ENCODE data around the gene ANKRD42.

Gene ANKRD42

DNA sequence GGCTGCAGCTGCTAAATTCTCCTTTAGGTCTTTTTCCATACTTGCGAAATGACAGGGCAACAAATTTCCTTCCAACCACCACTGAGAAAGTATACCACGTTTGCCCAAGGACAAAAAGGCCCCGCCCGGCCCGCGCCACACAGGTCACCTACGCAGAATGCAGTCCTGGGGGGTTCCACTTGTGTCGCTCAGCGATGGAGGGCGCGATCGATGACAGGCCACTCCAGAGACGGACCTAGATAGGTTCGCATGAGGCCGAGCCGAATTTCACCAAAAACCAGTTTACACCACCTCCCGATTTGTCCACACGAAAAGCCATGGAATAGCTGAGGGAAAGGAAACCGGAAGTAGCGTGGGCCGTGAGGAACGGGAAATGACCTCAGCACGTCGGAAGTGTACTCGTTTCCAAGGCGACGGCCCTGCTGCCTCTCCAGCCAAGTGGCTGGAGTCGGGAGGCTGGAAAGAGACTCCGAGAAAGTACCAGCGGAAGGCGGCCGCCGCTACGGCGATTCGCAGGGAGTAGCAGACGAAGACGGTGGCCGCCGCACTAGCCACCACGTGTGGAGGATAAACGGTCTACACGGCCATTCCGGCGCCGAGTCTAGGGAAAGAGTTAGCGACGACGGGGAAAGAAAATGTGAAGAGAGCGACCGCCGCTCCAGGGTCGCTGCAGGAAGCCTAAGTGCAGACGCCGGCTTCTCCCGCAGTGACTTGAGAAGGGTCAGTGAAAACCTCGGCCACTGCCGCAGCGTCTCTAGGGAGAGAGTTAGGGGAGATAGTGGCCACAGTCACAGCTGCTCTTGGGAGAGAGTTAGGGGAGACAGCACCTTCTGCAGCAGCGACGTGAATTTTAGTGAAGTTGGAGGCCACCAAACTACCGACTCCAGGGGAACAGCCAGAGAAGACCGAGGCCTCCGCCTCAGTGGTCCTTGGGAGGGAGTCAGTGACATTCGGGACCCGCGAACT is at the start of gene ANKRD42:
Gene ANKRD42, plus strand, starts transcription at position 398 of the 966 bp plus-strand sequence. CDS start 959 bp downstream, outside the sequence.
- peak within 1 kb of the TSS; percentile 94 for H3K4me3 ChIP-seq (ENCODE audit: low read length)
- no peaks in the 10 kb centered on the region for H4K20me1 ChIP-seq (ENCODE audit: insufficient read depth, low read length)
- peaks cover 20% of the 10 kb centered on the region for H3K79me2 ChIP-seq (ENCODE audit: low read length)
- no peaks in the 10 kb centered on the region for H3K9me2 ChIP-seq (replicated peaks; ENCODE audit: insufficient read depth, low read length)
- peak within 1 kb of the TSS; percentile 87 for H3K4me2 ChIP-seq (ENCODE audit: low read depth, low read length)
- H3K9me3 ChIP-seq (replicated peaks; ENCODE audit: insufficient read depth, low read length): no peaks in the 10 kb centered on the region
- peaks cover 13% of the 10 kb centered on the region for H3K4me1 ChIP-seq (ENCODE audit: low read length)
- peak within 1 kb of the TSS; percentile 87 for H2AFZ ChIP-seq (ENCODE audit: low read length)
- peaks cover 14% of the 10 kb centered on the region for H3F3A ChIP-seq (ENCODE audit: insufficient read depth, low read length)
- TF ChIP-seq, protein P1, sequence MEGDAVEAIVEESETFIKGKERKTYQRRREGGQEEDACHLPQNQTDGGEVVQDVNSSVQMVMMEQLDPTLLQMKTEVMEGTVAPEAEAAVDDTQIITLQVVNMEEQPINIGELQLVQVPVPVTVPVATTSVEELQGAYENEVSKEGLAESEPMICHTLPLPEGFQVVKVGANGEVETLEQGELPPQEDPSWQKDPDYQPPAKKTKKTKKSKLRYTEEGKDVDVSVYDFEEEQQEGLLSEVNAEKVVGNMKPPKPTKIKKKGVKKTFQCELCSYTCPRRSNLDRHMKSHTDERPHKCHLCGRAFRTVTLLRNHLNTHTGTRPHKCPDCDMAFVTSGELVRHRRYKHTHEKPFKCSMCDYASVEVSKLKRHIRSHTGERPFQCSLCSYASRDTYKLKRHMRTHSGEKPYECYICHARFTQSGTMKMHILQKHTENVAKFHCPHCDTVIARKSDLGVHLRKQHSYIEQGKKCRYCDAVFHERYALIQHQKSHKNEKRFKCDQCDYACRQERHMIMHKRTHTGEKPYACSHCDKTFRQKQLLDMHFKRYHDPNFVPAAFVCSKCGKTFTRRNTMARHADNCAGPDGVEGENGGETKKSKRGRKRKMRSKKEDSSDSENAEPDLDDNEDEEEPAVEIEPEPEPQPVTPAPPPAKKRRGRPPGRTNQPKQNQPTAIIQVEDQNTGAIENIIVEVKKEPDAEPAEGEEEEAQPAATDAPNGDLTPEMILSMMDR (IDR thresholded peaks at IDR 0.05; ENCODE audit: low read length): 0 out of 2 replicates have a peak, but pooled peaks have one; percentile 7
- TF ChIP-seq EZH2phosphoT487 (IDR thresholded peaks at IDR 0.05; ENCODE audit: low read length): no peak
- H3K36me3 ChIP-seq (replicated peaks; ENCODE audit: insufficient read depth, low read length): no peaks in the 10 kb centered on the region; the same call in 1 of the 2 replicates
- H3K9ac ChIP-seq (ENCODE audit: low read length): peak within 1 kb of the TSS; percentile 83
- peak within 1 kb of the TSS; percentile 73 for H3K27ac ChIP-seq (ENCODE audit: low read length)
- peak; percentile 90 for DNase-seq
- H3K27me3 ChIP-seq (replicated peaks; ENCODE audit: insufficient read depth, low read length): no peaks in the 10 kb centered on the region

DNA sequence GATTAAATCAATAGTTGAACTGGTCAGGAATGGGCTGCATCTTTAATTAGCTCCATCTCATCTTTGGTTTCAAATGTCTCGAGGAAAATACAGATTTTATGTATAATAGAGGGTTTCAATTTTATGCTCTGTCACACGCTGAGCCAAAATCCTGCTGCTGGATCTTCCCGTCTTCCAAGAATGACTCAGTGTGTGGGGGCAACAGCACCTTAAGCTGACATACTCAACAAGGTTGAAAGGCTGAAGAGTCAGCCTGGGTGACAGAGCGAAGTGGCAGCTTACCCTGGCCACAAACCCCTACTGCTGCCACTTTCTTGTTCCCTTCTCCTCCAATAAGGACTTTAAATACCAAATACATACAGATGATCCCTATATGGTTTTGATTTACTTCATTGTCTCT is 45.6 kb upstream of the ANKRD42 start:
- no peaks in the 10 kb centered on the region for H3K9me2 ChIP-seq (replicated peaks; ENCODE audit: insufficient read depth, low read length)
- H4K20me1 ChIP-seq (ENCODE audit: insufficient read depth, low read length): no peaks in the 10 kb centered on the region
- no peak overlapping the region for H3K4me2 ChIP-seq (ENCODE audit: low read depth, low read length)
- H3K36me3 ChIP-seq (replicated peaks; ENCODE audit: insufficient read depth, low read length): no peaks in the 10 kb centered on the region
- no peaks in the 10 kb centered on the region for H3K9me3 ChIP-seq (replicated peaks; ENCODE audit: insufficient read depth, low read length)
- no peaks in the 10 kb centered on the region for H3K4me1 ChIP-seq (ENCODE audit: low read length)
- H3K27me3 ChIP-seq (replicated peaks; ENCODE audit: insufficient read depth, low read length): no peaks in the 10 kb centered on the region
- DNase-seq: no peak
- TF ChIP-seq EZH2 (optimal IDR thresholded peaks at IDR 0.05; ENCODE audit: low read depth, low read length): no peak
- TF ChIP-seq EZH2phosphoT487 (IDR thresholded peaks at IDR 0.05; ENCODE audit: low read length): no peak
- TF ChIP-seq, protein P1 (IDR thresholded peaks at IDR 0.05; ENCODE audit: low read length): no peak
- no peaks in the 10 kb centered on the region for H3F3A ChIP-seq (ENCODE audit: insufficient read depth, low read length)
- H3K4me3 ChIP-seq (ENCODE audit: low read length): no peak overlapping the region
- H2AFZ ChIP-seq (ENCODE audit: low read length): no peak overlapping the region
- no peak overlapping the region for H3K27ac ChIP-seq (ENCODE audit: low read length)
- no peaks in the 10 kb centered on the region for H3K79me2 ChIP-seq (ENCODE audit: low read length)
- no peak overlapping the region for H3K9ac ChIP-seq (ENCODE audit: low read length)

DNA sequence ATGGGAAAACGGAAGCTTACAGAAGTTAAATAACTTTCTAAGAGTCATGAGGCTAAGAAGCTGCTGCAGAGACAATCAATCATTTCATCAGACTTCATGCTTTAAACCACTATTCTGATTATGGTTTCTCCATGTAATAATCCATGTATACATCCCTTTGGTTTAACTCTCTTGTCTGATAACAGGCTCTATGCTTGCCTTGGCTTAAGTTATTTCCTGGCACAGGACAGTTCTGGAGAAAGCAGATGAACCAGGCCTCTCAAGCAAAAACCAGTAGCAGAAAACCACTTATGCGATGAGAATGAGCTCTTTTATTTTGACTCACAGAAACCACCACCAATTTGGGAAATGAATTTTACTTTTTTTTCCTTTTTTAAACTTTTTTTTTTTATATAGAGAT is 43.1 kb upstream of the ANKRD42 start:
- H3K4me2 ChIP-seq (ENCODE audit: low read depth, low read length): no peak overlapping the region
- TF ChIP-seq, protein P1 (IDR thresholded peaks at IDR 0.05; ENCODE audit: low read length): no peak
- TF ChIP-seq EZH2 (optimal IDR thresholded peaks at IDR 0.05; ENCODE audit: low read depth, low read length) (no peak), EZH2phosphoT487 (IDR thresholded peaks at IDR 0.05; ENCODE audit: low read length) (no peak)

More for the DNA sequence above, 43.1 kb upstream of the ANKRD42 start:
- H3K36me3 ChIP-seq (replicated peaks; ENCODE audit: insufficient read depth, low read length): no peaks in the 10 kb centered on the region
- H3K4me3 ChIP-seq (ENCODE audit: low read length): no peak overlapping the region
- DNase-seq: no peak
- H3K27ac ChIP-seq (ENCODE audit: low read length): no peak overlapping the region
- H3K27me3 ChIP-seq (replicated peaks; ENCODE audit: insufficient read depth, low read length): no peaks in the 10 kb centered on the region
- no peak overlapping the region for H2AFZ ChIP-seq (ENCODE audit: low read length)
- no peak overlapping the region for H3K9ac ChIP-seq (ENCODE audit: low read length)
- H3K9me3 ChIP-seq (replicated peaks; ENCODE audit: insufficient read depth, low read length): no peaks in the 10 kb centered on the region
- peaks cover 4% of the 10 kb centered on the region; the same call in 1 of the 2 replicates for H3K4me1 ChIP-seq (ENCODE audit: low read length)
- no peaks in the 10 kb centered on the region for H3K79me2 ChIP-seq (ENCODE audit: low read length)
- H4K20me1 ChIP-seq (ENCODE audit: insufficient read depth, low read length): no peaks in the 10 kb centered on the region
- H3K9me2 ChIP-seq (replicated peaks; ENCODE audit: insufficient read depth, low read length): no peaks in the 10 kb centered on the region
- H3F3A ChIP-seq (ENCODE audit: insufficient read depth, low read length): no peaks in the 10 kb centered on the region

Data from MM.1S (cell line).